Adipose tissue (tissue), 3 donors: ENCODE results near the gene CEBPB. TPM values are rescaled to one million over a fixed set of nuclear protein-coding genes. Genes with fewer than 3 reads are reported as not detected.
"Not testable (repeated sequence)": the region's sequence is repeated elsewhere in the genome, so short reads cannot be mapped to it uniquely, and the experiment has no call there.

Experiments used
- H3K27ac ChIP-seq: one replicate; pipeline ENCODE4 v1.5.1; 2013; ENCODE audit warnings: low read depth, low read length
- WGBS, 3 donors: extraction: QIAGEN DNeasy Blood & Tissue Kit; methylation state at CpG; one replicate each; pipeline ENCODE4 v1.1.7; 2013; 5-methylcytosine and 5-hydroxymethylcytosine counted together
- polyA plus RNA-seq, 3 donors: library from polyadenylated mRNA; stranded (reverse); fragments of 200-250 nt; gene quantifications; one replicate each; pipeline ENCODE4 v1.2.3, GENCODE V29; 2013
- donor health status: healthy with polysubstance abuse.
- donor health status: Bipolar disorder and iron deficiency.
- donor health status: healthy.

CEBPB gene
- polyA plus RNA-seq, 3 donors = 25.1 to 214 (median 72.9) TPM

DNA sequence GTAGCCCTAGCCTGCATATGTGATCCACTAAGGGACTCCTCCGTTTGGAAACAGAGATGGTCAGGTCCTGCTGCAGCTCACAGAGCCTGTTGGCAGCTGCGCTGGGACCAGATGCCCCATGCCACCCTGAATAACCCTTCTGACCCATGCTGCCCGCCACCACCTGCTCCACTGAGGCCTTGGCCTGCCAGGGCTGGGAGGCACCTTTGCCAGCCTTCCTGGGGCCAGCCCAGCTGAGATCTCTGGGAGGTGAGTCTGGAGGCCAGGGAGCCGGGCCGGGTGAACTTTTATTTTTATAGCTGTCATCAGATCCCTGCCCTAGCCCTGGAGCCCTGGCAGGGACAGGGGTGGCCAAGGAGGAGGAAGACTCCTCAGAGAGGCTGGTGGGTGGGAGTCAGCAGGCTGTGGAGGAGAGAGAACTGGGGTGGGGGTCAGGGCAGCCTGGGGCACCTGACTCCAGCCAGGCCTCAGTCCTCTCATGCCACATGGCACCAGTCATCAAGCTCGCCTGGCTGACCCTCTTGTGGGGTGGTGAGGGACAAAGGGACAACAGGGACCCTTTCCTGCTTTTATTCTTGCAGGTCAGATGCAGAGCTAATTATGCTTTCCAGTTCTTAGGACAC, 10.0 kb downstream of the CEBPB start:
- WGBS, 3 donors = 47 to 92% (median 79%) methylated on average over 6 of the region's 6 CpGs
- no peak overlapping the region for H3K27ac ChIP-seq

DNA sequence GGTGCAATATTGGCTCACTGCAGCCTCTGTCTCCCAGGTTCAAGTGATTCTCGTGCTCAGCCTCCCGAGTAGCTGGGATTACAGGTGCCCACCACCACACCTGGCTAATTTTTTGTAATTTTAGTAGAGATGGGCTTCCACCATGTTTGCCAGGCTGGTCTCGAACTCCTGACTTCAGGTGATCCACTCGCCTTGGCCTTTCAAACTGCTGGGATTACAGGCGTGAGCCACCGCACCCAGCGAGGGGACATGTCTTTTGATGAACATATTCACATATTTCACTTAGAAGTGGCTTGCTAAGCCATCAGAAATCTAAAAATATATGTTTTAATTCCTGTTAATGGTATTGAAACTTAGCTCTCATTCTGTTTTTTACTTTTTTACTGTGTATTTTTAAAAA, 11.1 kb downstream of the CEBPB start:
- WGBS, 3 donors = 95% methylated on average over 7 of the region's 7 CpGs
- not testable (repeated sequence) for H3K27ac ChIP-seq

GRCh38 chr20:50202677-50203076, 12.0 kb downstream of the CEBPB start:
- WGBS, 3 donors = 89 to 93% (median 92%) methylated on average over 5 of the region's 5 CpGs

GRCh38 chr20:50203951-50204937, 13.6 kb downstream of the CEBPB start:
- no peak overlapping the region for H3K27ac ChIP-seq
- 95 to 97% (median 96%) methylated on average over 5 of the region's 5 CpGs for WGBS, 3 donors

More at GRCh38 chr20:50202677-50203076, 12.0 kb downstream of the CEBPB start:
- H3K27ac ChIP-seq = no peak overlapping the region

- H3K27ac ChIP-seq = no peak overlapping the region
- WGBS, 3 donors = 31 to 84% (median 82%) methylated on average over 1 of the region's 1 CpG
These were observed 16.4 kb downstream of the CEBPB start for GRCh38 chr20:50207026-50207425.

- H3K27ac ChIP-seq = no peak overlapping the region
- WGBS, 3 donors = 65 to 88% (median 77%) methylated on average over 7 of the region's 7 CpGs
These were observed 17.5 kb downstream of the CEBPB start for GRCh38 chr20:50208085-50208491.

GRCh38 chr20:50208815-50209214, 18.2 kb downstream of the CEBPB start:
- 87 to 96% (median 93%) methylated on average over 4 of the region's 4 CpGs for WGBS, 3 donors
- not testable (repeated sequence) for H3K27ac ChIP-seq

DNA sequence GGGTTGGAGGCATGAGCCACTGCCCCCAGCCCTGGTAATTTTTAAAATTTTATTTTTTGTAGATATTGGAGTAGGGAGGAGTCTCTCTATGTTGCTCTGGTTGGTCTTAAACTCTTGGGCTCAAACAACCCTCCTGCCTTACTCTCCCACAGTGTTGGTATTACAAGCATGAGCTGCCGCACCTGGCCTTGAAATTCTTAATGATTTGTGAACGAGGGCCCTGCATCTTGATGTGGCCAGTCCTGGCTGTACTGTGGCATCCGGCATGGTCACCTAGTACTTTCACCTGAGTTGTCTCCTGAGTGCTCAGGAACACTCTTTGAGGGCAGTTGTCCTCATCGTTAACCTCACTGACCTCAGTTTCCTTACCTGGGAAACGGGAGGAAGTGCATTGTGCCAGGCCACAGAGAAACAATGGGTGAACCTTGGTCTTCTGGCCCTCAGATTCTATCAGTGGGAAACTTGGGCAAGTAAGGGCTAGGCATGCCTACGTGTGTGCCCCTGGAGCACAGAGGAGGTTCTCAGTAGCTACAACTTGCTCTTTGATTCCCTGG, 19.5 kb downstream of the CEBPB start:
- WGBS, 3 donors = 39 to 70% (median 70%) methylated on average over 6 of the region's 6 CpGs

DNA sequence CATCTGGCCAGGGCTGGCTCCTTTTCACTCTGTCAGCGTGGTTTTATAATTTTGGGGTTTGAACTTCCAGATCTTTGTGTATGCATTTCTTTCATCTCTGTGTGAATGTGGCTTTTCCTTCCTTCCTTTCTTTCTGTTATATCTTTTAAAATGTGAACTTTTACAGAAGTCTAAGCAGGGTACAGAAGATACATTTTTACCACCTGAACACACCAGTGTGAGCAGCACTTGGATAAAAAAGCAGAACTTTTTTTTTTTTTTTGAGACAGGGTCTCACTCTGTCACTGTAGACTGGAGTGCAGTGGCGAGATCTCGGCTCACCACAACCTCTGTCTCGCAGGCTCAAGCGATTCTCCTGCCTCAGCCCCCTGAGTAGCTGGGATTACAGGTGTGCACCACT, 20.5 kb downstream of the CEBPB start:
- WGBS, 3 donors = 72 to 83% (median 72%) methylated on average over 5 of the region's 5 CpGs
- no peak overlapping the region for H3K27ac ChIP-seq

More for the DNA sequence above, 19.5 kb downstream of the CEBPB start:
- no peak overlapping the region for H3K27ac ChIP-seq

GRCh38 chr20:50213531-50214106, 23.0 kb downstream of the CEBPB start:
- H3K27ac ChIP-seq = no peak overlapping the region
- WGBS, 3 donors = 61 to 91% (median 65%) methylated on average over 7 of the region's 7 CpGs

DNA sequence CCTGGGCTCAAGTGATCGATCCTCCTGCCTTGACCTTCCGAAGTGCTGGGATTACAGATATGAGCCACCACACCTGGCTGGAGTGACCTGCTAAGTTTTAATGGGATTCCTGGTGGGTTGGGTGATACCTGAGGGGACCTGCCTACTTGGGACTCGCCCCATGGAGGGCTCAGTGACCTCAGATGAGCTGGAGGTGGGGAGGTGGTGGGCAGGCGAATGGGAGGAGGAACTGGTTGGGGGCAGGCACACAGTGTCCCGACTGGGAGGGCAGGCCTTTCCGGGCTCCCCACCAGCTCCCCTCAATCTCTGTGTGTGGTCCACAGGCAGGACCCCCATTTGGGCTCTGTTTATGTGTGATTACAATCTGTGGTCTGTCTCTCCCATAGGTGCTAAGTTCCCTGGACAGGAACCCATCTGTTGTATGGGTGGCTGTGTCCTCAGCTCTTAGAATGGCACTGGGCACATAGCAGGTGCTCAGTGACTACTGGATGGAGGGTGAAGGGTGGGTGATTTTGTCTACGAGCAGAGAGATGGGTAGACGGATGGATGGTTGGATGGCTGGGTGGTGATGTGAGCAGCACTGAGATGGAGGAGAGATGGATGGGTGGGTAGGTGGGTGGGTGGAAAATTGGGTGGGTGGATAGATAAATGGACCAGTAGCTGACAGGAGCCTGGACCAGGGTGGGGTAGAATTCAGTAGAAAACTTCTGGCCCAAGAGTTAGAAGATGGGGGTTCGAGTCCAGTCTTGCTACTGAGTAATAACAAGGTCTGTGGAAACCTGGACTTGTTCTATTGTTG, 23.8 kb downstream of the CEBPB start:
- H3K27ac ChIP-seq = no peak overlapping the region
- WGBS, 3 donors = 90 to 98% (median 92%) methylated on average over 9 of the region's 9 CpGs

DNA sequence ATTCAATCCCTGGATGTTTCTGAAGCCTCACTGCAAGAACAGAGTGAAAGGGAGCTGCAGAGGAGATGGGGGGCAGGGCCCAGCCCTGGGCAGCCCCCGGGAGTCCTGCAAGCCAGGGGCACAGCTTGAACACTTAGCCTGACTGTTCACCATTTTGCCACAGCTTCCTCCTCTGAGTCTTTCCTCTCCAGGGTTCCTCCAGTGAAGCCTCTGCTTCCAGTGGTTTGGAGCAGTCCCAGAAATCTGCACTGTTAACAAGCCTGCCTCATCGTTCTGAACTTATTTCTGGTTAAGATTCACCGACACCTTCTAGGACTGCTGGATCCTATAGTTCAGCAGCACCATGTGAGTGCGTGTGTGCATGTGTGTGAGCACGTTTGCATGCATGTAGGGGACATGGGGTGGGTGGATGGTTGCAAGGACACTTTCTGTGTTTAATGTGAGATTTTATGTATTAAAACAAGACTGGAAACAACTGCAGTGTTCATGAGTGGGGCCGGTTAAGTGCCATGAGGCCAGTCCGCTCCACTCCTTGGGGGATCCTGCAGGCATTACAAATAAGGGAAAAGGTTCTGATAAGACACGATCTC, 24.6 kb downstream of the CEBPB start:
- H3K27ac ChIP-seq = no peak overlapping the region
- WGBS, 3 donors = 41 to 65% (median 56%) methylated on average over 8 of the region's 8 CpGs

DNA sequence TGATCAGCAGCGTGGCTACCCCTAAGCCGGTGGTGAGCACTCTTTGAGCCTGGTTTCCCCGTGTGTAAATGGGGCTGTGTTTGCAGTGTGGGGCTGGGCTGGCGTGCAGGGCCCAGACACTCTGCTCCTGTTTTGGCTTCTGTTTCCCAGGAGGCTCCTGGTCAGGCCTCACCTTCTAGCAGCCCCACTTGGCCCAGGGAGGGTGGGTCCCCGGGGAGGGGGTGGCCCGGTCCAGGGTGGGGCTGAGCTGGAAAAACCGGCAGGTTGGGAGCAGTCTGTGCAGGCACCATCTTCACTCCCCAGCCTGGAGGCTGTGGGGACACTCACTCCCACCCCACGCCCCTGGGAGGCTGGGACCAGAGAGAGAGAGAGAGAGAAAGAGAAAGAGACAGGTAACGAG, 25.3 kb downstream of the CEBPB start:
- WGBS, 3 donors = 69 to 83% (median 82%) methylated on average over 9 of the region's 9 CpGs
- H3K27ac ChIP-seq = no peak overlapping the region

GRCh38 chr20:50216543-50217206, 26.0 kb downstream of the CEBPB start:
- H3K27ac ChIP-seq = no peak overlapping the region
- 57 to 70% (median 68%) methylated on average over 4 of the region's 4 CpGs for WGBS, 3 donors

GRCh38 chr20:50217207-50217949, 26.7 kb downstream of the CEBPB start:
- 91 to 97% (median 95%) methylated on average over 14 of the region's 14 CpGs for WGBS, 3 donors

GRCh38 chr20:50218987-50219435, 28.4 kb downstream of the CEBPB start:
- WGBS, 3 donors = 63 to 78% (median 75%) methylated on average over 5 of the region's 5 CpGs
- H3K27ac ChIP-seq = no peak overlapping the region

More at GRCh38 chr20:50217207-50217949, 26.7 kb downstream of the CEBPB start:
- no peak overlapping the region for H3K27ac ChIP-seq
